AG09319 (cell line): ENCODE results near the gene OST4.

Source experiments
- DNase-seq: peaks from one replicate; pipeline ENCODE4 v3.0.0-alpha.2; 2010; ENCODE audit warnings: low read depth; ENCODE audit errors: extremely low read depth
- TF ChIP-seq, protein P1 (sequence below): IDR thresholded peaks from 2 replicates; pipeline ENCODE4 v1.5.1; 2011; ENCODE audit warnings: low read depth, mild to moderate bottlenecking, inconsistent platforms, low read length, moderate library complexity

Gene OST4

DNA sequence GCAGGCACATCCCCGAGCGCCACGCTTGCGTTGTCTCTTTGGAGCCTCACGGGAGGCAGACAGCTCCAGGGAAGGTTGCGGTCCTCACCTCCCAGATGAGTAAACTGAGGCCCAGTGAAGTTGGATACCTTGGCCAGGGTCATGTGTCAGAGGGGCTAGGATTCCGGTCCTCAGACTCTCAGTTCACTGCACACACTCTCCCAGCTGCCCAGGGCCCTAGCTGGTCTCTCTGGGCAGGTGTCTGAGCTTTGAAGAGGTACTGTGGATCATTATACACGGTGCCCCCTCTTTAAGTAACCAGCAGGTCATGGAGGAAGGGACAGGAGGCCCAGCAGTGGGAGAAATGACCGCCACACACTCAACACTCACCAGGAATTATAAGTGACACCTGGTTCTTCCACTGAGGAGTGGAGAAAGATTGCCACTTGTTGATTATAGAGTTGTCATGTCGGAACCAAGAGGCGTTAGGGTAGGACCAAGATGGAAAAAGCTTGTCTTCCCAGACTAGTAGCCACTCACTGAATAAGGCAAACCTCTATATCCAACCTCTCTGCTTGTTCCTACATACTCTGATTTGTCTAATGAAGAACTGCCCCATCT, 38.1 kb downstream of the OST4 start:
- TF ChIP-seq, protein P1, sequence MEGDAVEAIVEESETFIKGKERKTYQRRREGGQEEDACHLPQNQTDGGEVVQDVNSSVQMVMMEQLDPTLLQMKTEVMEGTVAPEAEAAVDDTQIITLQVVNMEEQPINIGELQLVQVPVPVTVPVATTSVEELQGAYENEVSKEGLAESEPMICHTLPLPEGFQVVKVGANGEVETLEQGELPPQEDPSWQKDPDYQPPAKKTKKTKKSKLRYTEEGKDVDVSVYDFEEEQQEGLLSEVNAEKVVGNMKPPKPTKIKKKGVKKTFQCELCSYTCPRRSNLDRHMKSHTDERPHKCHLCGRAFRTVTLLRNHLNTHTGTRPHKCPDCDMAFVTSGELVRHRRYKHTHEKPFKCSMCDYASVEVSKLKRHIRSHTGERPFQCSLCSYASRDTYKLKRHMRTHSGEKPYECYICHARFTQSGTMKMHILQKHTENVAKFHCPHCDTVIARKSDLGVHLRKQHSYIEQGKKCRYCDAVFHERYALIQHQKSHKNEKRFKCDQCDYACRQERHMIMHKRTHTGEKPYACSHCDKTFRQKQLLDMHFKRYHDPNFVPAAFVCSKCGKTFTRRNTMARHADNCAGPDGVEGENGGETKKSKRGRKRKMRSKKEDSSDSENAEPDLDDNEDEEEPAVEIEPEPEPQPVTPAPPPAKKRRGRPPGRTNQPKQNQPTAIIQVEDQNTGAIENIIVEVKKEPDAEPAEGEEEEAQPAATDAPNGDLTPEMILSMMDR: no peak
- no peak for DNase-seq

DNA sequence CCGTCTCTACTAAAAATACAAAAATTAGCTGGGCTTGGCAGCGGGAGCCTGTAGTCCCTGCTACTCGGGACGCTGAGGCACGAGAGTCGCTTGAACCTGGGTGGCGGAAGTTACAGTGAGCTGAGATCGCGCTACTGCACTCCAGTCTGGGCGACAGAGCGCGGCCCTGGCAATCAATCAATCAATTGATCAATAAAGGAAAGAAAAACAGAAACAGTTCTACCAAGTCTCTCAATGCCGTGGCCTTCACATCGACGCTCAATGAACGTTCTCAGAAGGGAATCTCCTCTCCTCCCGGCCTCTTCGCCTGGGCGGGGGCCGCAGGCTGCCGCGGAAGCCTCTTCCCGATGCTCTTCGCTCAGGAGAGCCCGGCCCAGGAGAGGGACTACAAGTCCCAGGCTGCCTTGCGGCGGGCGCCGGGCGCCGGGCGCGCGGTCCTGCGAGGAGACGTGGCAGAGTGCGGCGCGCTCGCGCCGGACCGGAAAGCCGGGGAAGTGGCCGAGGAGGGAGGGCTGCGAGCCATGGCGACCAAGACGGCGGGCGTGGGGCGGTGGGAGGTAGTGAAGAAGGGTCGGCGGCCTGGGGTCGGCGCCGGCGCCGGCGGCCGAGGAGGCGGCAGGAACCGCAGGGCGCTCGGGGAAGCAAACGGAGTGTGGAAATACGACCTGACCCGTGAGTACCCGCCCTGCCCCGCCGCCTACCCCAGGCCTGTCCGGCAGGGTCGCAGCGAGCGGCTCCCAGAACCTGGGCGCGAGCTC, 38.8 kb downstream of the OST4 start, which contains the start of gene TMEM214:
Gene TMEM214, plus strand, starts transcription at position 471 of the 758 bp plus-strand sequence. Its CDS starts 51 bp downstream, at position 522.
- DNase-seq: peak; percentile 73
- TF ChIP-seq, protein P1: no peak

DNA sequence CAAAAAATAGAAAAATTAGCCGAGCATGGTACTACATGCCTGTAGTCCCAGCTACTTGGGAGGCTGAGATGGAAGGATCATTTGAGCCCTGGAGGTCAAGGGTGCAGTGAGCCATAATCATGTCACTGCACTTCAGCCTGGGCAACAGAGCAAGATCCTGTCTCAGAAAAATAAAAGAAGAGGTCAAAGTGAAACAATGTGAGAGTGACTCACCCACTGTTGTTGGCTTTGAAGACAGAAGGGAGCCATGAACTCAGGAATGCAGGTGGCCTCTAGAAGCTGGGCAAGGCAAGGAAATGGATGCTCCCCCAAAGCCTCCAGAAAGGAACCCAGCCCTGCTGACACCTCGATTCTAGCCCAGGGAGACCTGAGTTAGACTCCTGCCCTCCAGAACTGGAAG, 42.4 kb downstream of the OST4 start:
- no peak for DNase-seq
- TF ChIP-seq, protein P1: no peak

DNA sequence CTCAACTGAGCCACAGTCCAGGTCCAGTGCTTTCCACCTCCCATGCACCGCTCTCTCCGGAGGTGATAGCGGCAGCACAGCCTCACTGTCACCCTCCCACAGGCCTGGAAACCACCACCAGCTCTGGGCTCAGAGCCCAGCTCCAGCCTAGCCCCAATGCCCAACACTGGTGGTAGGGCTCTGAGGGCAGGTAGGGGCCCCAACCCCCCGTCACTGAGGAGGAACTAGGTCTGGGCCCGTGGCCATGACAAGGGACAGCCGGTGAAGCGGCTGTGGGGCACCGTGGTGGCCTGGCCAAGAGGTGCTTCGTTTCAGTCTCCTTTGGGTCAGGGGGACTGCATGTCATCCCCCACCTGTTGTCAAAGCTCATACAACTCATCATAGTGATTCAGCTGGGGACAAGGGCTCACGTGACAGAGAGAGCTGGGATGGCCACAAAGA, 44.2 kb downstream of the OST4 start:
- no peak for DNase-seq
- TF ChIP-seq, protein P1: no peak

DNA sequence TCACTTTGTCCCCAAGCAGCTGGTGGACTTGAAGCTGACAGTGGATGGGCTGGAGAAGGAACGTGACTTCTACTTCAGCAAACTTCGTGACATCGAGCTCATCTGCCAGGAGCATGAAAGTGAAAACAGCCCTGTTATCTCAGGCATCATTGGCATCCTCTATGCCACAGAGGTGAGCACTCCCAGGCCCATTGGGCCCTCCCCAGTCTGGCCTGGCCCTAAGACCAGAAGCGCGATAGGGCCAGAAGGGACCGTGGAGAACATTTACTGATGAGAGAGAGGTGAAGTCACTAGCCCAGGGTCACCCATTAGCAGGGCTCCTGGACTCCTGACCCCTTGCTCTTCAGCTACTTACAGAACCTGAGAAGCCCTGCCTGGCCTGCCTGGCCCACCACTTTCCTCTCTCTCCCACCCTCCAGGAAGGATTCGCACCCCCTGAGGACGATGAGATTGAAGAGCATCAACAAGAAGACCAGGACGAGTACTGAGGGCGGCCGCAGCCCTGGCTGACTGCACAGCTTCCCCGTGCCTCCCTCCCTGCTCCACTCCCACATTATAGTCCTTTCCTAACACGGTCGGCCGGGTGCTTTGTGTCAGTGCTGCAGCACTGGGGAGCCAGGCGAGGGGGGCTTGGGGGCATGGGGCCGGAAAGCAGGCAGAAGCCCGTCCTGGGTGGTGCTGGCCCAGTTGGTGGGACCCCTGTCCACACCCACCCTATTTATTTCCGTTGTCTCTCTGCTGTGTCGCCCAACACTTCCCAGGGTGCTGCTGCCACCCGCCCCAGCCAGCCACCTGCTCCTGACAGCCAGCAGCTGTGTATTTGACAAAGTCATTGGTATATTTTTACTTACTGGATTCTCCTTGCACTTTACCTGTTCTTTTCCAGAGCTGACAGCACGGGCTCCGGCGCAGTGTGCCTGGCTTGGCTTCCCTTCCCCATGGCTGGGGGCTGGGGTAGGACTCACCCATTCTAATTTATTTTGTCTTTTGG, 45.3 kb downstream of the OST4 start:
- TF ChIP-seq, protein P1: no peak
- no peak for DNase-seq

DNA sequence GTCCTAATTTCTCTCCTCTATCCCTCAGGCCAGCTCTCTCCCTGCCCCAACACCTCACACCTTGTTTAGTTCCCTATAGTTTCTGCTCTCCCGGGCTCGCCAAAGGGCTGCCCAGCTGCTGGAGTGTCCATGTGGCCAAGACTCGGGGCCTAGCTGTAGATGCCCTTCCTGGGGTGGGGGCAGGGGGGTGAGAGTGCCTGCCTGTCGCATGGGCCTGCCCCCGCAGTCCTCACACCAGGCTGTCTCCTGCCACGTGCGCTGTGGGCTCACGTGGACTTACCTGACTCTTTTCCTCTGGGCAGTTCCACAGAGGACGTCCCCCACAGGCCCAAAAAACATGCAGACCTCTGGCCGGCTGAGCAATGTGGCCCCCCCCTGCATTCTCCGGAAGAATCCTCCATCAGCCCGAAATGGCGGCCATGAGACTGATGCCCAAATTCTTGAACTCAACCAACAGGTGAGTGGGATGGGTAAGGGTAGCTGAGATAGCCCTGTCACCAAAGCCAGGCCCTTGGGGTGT, 46.1 kb downstream of the OST4 start:
- TF ChIP-seq, protein P1: no peak
- no peak for DNase-seq
